ENCODE measurements around the gene CXCL12. TPM values are rescaled to one million over a fixed set of nuclear protein-coding genes. Genes with fewer than 3 reads are reported as not detected.

Gene CXCL12
- total RNA-seq, 1 experiment from 2014 or later = 0.47 TPM

GRCh38 chr10:44372181-44372580, 12.7 kb downstream of the CXCL12 start:
- ChIA-PET RAD21 (ENCODE audit: low non-redundant PET in 1 of 2, low total read pairs in 2 of 2, uncharacterized antibody in 2 of 2, unreplicated experiment in 2 of 2) (no interaction called here), POLR2A (no interaction called here), CTCF (no interaction called here)
- Histone ChIP-seq H3K27ac (ENCODE audit: low read depth, low read length) (no peak overlapping the region), H3K9me2 (ENCODE audit: insufficient read depth) (no peaks in the 10 kb centered on the region), H3K9ac (ENCODE audit: low read length) (no peak overlapping the region), H3K27me3 (ENCODE audit: insufficient read depth, low read length) (peaks cover 27% of the 10 kb centered on the region), H3K9me3 (ENCODE audit: control insufficient read depth in 1 of 2, insufficient read depth in 1 of 2, low read depth in 1 of 2, low read length in 2 of 2) (no peaks in the 10 kb centered on the region), H3K4me3 (replicated peaks in 1 of 2; ENCODE audit: low read depth in 1 of 2, low read length in 2 of 2) (no peak overlapping the region), H3K36me3 (ENCODE audit: control insufficient read depth in 1 of 2, insufficient read depth in 2 of 2, low read length in 2 of 2) (no peaks in the 10 kb centered on the region), H3K4me2 (ENCODE audit: low read length) (no peak overlapping the region), H2AFZ (ENCODE audit: low read depth, low read length, poor library complexity, severe bottlenecking) (no peak overlapping the region), H3K79me2 (ENCODE audit: insufficient read depth, low read length) (no peaks in the 10 kb centered on the region), H3K4me1 (ENCODE audit: control insufficient read depth in 1 of 2, insufficient read depth in 2 of 2, low read length in 2 of 2) (no peaks in the 10 kb centered on the region), H4K20me1 (ENCODE audit: insufficient read depth) (no peaks in the 10 kb centered on the region)
- intact Hi-C loops (cut with micrococcal nuclease) = no loop called here
- TF ChIP-seq POLR2AphosphoS5 (IDR thresholded peaks at IDR 0.05; ENCODE audit: low read depth, low read length) = no peak
- TF ChIP-seq YY1 (IDR thresholded peaks at IDR 0.05; ENCODE audit: extremely low read depth, insufficient replicate concordance, low read depth, low read length) = no peak
- no peak for TF ChIP-seq SRF (IDR thresholded peaks at IDR 0.05; ENCODE audit: low read depth)
- TF ChIP-seq POLR2A (IDR thresholded peaks at IDR 0.05; ENCODE audit: borderline replicate concordance, extremely low read depth, insufficient read depth, insufficient read length) = no peak
- TF ChIP-seq, protein P1, sequence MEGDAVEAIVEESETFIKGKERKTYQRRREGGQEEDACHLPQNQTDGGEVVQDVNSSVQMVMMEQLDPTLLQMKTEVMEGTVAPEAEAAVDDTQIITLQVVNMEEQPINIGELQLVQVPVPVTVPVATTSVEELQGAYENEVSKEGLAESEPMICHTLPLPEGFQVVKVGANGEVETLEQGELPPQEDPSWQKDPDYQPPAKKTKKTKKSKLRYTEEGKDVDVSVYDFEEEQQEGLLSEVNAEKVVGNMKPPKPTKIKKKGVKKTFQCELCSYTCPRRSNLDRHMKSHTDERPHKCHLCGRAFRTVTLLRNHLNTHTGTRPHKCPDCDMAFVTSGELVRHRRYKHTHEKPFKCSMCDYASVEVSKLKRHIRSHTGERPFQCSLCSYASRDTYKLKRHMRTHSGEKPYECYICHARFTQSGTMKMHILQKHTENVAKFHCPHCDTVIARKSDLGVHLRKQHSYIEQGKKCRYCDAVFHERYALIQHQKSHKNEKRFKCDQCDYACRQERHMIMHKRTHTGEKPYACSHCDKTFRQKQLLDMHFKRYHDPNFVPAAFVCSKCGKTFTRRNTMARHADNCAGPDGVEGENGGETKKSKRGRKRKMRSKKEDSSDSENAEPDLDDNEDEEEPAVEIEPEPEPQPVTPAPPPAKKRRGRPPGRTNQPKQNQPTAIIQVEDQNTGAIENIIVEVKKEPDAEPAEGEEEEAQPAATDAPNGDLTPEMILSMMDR (IDR thresholded peaks at IDR 0.05 in 2 of 3, conservative IDR thresholded peaks at IDR 0.05 in 1 of 3; ENCODE audit: borderline replicate concordance in 1 of 3, insufficient read depth in 1 of 3, low read depth in 2 of 3, low read length in 2 of 3) = no peak
- no peak for TF ChIP-seq ELF1 (IDR thresholded peaks at IDR 0.05; ENCODE audit: borderline replicate concordance, low read depth)
- TF ChIP-seq FOSL1 (IDR thresholded peaks at IDR 0.05; ENCODE audit: low read depth) = no peak
- BruUV-seq (replicated peaks) = no TSS peak
- ATAC-seq (no peak), DNase-seq (ENCODE audit: low read depth, low spot score) (no peak)

DNA sequence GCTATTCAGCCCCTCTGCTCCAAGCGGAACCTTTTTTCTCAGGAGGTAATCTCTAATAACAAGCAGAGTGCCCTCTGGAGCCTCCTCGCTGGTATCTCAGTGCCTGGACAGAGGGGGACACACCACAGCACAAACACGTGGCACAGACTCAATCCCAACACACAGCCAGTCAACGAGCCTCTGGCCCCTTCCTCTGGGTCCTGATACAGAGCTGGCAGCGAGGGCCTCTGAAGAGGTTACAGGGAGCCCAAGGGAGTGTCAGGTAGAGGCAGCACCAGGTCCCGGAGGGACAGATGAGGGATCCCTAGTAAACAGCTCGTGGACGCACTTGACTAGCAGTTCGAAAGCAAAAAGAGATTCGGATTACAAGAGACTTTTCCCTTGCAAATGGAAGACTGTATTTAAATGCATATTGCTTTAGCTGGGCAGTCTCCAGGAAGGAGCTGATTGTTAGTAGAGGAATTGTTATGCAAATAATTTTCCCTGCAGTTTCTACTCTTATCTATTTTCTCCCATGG, 14.1 kb downstream of the CXCL12 start:
- H4K20me1 ChIP-seq (ENCODE audit: insufficient read depth) = no peaks in the 10 kb centered on the region
- no TSS peak for BruUV-seq (replicated peaks)
- RAD21 ChIA-PET (ENCODE audit: low non-redundant PET in 1 of 2, low total read pairs in 2 of 2, uncharacterized antibody in 2 of 2, unreplicated experiment in 2 of 2) = no interaction called here
- no peak overlapping the region for H3K4me2 ChIP-seq (ENCODE audit: low read length)
- POLR2A ChIA-PET = no interaction called here
- peak; percentile 15; the same call in 1 of the 2 replicates for TF ChIP-seq RAD21 (IDR thresholded peaks at IDR 0.05; ENCODE audit: low read depth)
- TF ChIP-seq, protein P1 (IDR thresholded peaks at IDR 0.05 in 2 of 3, conservative IDR thresholded peaks at IDR 0.05 in 1 of 3; ENCODE audit: borderline replicate concordance in 1 of 3, insufficient read depth in 1 of 3, low read depth in 2 of 3, low read length in 2 of 3) = peak in 2 of 3 experiments; percentile 39 to 46; a peak in 3 of 6 replicates
- no peak for TF ChIP-seq ELF1 (IDR thresholded peaks at IDR 0.05; ENCODE audit: borderline replicate concordance, low read depth)
- TF ChIP-seq, protein P2, sequence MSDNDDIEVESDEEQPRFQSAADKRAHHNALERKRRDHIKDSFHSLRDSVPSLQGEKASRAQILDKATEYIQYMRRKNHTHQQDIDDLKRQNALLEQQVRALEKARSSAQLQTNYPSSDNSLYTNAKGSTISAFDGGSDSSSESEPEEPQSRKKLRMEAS (IDR thresholded peaks at IDR 0.05) = no peak
- no peak for TF ChIP-seq POLR2AphosphoS5 (IDR thresholded peaks at IDR 0.05; ENCODE audit: low read depth, low read length)
- no peak for TF ChIP-seq CEBPB (IDR thresholded peaks at IDR 0.05; ENCODE audit: low read depth)
- H3K36me3 ChIP-seq (ENCODE audit: control insufficient read depth in 1 of 2, insufficient read depth in 2 of 2, low read length in 2 of 2) = no peaks in the 10 kb centered on the region
- no peak for DNase-seq (ENCODE audit: low read depth, low spot score)
- H3K4me3 ChIP-seq (replicated peaks in 1 of 2; ENCODE audit: low read depth in 1 of 2, low read length in 2 of 2) = no peak overlapping the region
- H3K9ac ChIP-seq (ENCODE audit: low read length) = no peak overlapping the region
- intact Hi-C loops (cut with micrococcal nuclease) = no loop called here
- H3K79me2 ChIP-seq (ENCODE audit: insufficient read depth, low read length) = no peaks in the 10 kb centered on the region
- no peaks in the 10 kb centered on the region for H3K9me3 ChIP-seq (ENCODE audit: control insufficient read depth in 1 of 2, insufficient read depth in 1 of 2, low read depth in 1 of 2, low read length in 2 of 2)
- peak; percentile 74 for ATAC-seq
- H3K27ac ChIP-seq (ENCODE audit: low read depth, low read length) = no peak overlapping the region
- CTCF ChIA-PET = interaction anchor here (1.1 kb wide), 1 partner anchor 16 kb away, joined by 5 read pairs; no protein-coding TSS in a partner anchor
- no peaks in the 10 kb centered on the region for H3K4me1 ChIP-seq (ENCODE audit: control insufficient read depth in 1 of 2, insufficient read depth in 2 of 2, low read length in 2 of 2)
- H3K9me2 ChIP-seq (ENCODE audit: insufficient read depth) = no peaks in the 10 kb centered on the region
- H3K27me3 ChIP-seq (ENCODE audit: insufficient read depth, low read length) = peaks cover 27% of the 10 kb centered on the region
- no peak overlapping the region for H2AFZ ChIP-seq (ENCODE audit: low read depth, low read length, poor library complexity, severe bottlenecking)
